Measurements from ENCODE around the gene DCXR.

The DCXR gene

GRCh38 chr17:82037092-82037888 lies at the start of gene DCXR:
Gene DCXR (minus strand): TSS chr17:82037697. CDS start chr17:82037682, 15 bp downstream.
- Mint-ChIP-seq H3K9me3 (no peaks in the 10 kb centered on the region), H3K4me1 (peaks cover 20% of the 10 kb centered on the region), H3K27me3 (ENCODE audit: low read depth) (peaks cover 21% of the 10 kb centered on the region), H3K27ac (peak within 1 kb of the TSS in 2 of 3 experiments; percentile 43 to 88), H3K4me3 (peak within 1 kb of the TSS; percentile 76 to 88 (median 85)), H3K36me3 (ENCODE audit: low read depth) (no peaks in the 10 kb centered on the region)
- TF ChIP-seq, protein P1, sequence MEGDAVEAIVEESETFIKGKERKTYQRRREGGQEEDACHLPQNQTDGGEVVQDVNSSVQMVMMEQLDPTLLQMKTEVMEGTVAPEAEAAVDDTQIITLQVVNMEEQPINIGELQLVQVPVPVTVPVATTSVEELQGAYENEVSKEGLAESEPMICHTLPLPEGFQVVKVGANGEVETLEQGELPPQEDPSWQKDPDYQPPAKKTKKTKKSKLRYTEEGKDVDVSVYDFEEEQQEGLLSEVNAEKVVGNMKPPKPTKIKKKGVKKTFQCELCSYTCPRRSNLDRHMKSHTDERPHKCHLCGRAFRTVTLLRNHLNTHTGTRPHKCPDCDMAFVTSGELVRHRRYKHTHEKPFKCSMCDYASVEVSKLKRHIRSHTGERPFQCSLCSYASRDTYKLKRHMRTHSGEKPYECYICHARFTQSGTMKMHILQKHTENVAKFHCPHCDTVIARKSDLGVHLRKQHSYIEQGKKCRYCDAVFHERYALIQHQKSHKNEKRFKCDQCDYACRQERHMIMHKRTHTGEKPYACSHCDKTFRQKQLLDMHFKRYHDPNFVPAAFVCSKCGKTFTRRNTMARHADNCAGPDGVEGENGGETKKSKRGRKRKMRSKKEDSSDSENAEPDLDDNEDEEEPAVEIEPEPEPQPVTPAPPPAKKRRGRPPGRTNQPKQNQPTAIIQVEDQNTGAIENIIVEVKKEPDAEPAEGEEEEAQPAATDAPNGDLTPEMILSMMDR (IDR thresholded peaks at IDR 0.05; ENCODE audit: unreplicated experiment in 3 of 3): peak; percentile 74 to 98 (median 80)

GRCh38 chr17:82085931-82086764 lies 48.7 kb upstream of the DCXR start:
- Mint-ChIP-seq H3K9me3 (no peaks in the 10 kb centered on the region), H3K36me3 (ENCODE audit: low read depth) (peaks cover 7% of the 10 kb centered on the region), H3K27me3 (ENCODE audit: low read depth) (no peaks in the 10 kb centered on the region)

GRCh38 chr17:82085031-82085861 lies 47.7 kb upstream of the DCXR start:
- Mint-ChIP-seq H3K36me3 (ENCODE audit: low read depth) (peaks cover 7% of the 10 kb centered on the region), H3K4me1 (no peaks in the 10 kb centered on the region), H3K27me3 (ENCODE audit: low read depth) (no peaks in the 10 kb centered on the region), H3K4me3 (no peak overlapping the region), H3K9me3 (no peaks in the 10 kb centered on the region), H3K27ac (no peak overlapping the region)
- TF ChIP-seq, protein P1 (IDR thresholded peaks at IDR 0.05; ENCODE audit: unreplicated experiment in 3 of 3): no peak

More at GRCh38 chr17:82085931-82086764, 48.7 kb upstream of the DCXR start:
- no peaks in the 10 kb centered on the region for H3K4me1 Mint-ChIP-seq
- H3K27ac Mint-ChIP-seq: no peak overlapping the region
- TF ChIP-seq, protein P1 (IDR thresholded peaks at IDR 0.05; ENCODE audit: unreplicated experiment in 3 of 3): no peak
- H3K4me3 Mint-ChIP-seq: no peak overlapping the region

- H3K4me3 Mint-ChIP-seq: no peak overlapping the region
- no peak overlapping the region for H3K27ac Mint-ChIP-seq
- TF ChIP-seq, protein P1 (IDR thresholded peaks at IDR 0.05; ENCODE audit: unreplicated experiment in 3 of 3): no peak
- no peaks in the 10 kb centered on the region for H3K9me3 Mint-ChIP-seq
- no peaks in the 10 kb centered on the region for H3K27me3 Mint-ChIP-seq (ENCODE audit: low read depth)
- no peaks in the 10 kb centered on the region for H3K4me1 Mint-ChIP-seq
- peaks cover 11% of the 10 kb centered on the region for H3K36me3 Mint-ChIP-seq (ENCODE audit: low read depth)
These were observed 47.0 kb upstream of the DCXR start for GRCh38 chr17:82084373-82085030.
